ENCODE results near the gene CRY1. TPM values are rescaled to one million over a fixed set of nuclear protein-coding genes. Genes with fewer than 3 reads are reported as not detected.

The CRY1 gene
- total RNA-seq, 1 experiment from 2014 or later, result 19.4 TPM

- H3K4me1 Mint-ChIP-seq (ENCODE audit: low read depth, unreplicated experiment), result no peaks in the 10 kb centered on the region
- Histone ChIP-seq H3K4me1 (0 out of 2 replicates have a peak, but pooled peaks cover 2% of the 10 kb centered on the region), H3K27me3 (replicated peaks; ENCODE audit: control insufficient read depth, insufficient read depth, low read length) (no peaks in the 10 kb centered on the region), H3K4me3 (ENCODE audit: low read depth, low read length) (no peak overlapping the region), H3K9me3 (no peaks in the 10 kb centered on the region), H3K36me3 (ENCODE audit: control insufficient read depth, insufficient read depth, low read length) (no peaks in the 10 kb centered on the region)
- H3K9me3 Mint-ChIP-seq (ENCODE audit: unreplicated experiment), result no peaks in the 10 kb centered on the region
- BruUV-seq (replicated peaks), result no TSS peak
- CTCF ChIA-PET, result no interaction called here
- H3K36me3 Mint-ChIP-seq (ENCODE audit: insufficient read depth, unreplicated experiment), result no peaks in the 10 kb centered on the region
- H3K27me3 Mint-ChIP-seq (ENCODE audit: insufficient read depth, unreplicated experiment), result no peaks in the 10 kb centered on the region
- intact Hi-C loops (cut with micrococcal nuclease; ENCODE audit: unreplicated experiment), result no loop called here
- H3K27ac Mint-ChIP-seq (ENCODE audit: unreplicated experiment), result no peak overlapping the region
- no peak for DNase-seq
- POLR2A ChIA-PET, result no interaction called here
- no peak overlapping the region for H3K4me3 Mint-ChIP-seq (ENCODE audit: unreplicated experiment)
- TF ChIP-seq CTCF (IDR thresholded peaks at IDR 0.05; ENCODE audit: insufficient read depth in 1 of 2, low read depth in 1 of 2, low read length in 1 of 2, severe bottlenecking in 1 of 2, unreplicated experiment in 1 of 2), result no peak
Measured at GRCh38 chr12:107033758-107034739, 59.3 kb downstream of the CRY1 start.

- ChIA-PET CTCF (no interaction called here), POLR2A (no interaction called here)
- 0 out of 2 replicates have a peak, but pooled peaks cover 6% of the 10 kb centered on the region for H3K4me1 ChIP-seq
- H3K4me3 ChIP-seq (ENCODE audit: low read depth, low read length), result no peak overlapping the region
- DNase-seq, result no peak
- Mint-ChIP-seq H3K4me1 (ENCODE audit: low read depth, unreplicated experiment) (no peaks in the 10 kb centered on the region), H3K27me3 (ENCODE audit: insufficient read depth, unreplicated experiment) (no peaks in the 10 kb centered on the region), H3K4me3 (ENCODE audit: unreplicated experiment) (no peak overlapping the region), H3K27ac (ENCODE audit: unreplicated experiment) (no peak overlapping the region), H3K9me3 (ENCODE audit: unreplicated experiment) (no peaks in the 10 kb centered on the region), H3K36me3 (ENCODE audit: insufficient read depth, unreplicated experiment) (no peaks in the 10 kb centered on the region)
- intact Hi-C loops (cut with micrococcal nuclease; ENCODE audit: unreplicated experiment), result no loop called here
- no TSS peak for BruUV-seq (replicated peaks)
- no peaks in the 10 kb centered on the region for H3K36me3 ChIP-seq (ENCODE audit: control insufficient read depth, insufficient read depth, low read length)
- TF ChIP-seq CTCF (IDR thresholded peaks at IDR 0.05; ENCODE audit: insufficient read depth in 1 of 2, low read depth in 1 of 2, low read length in 1 of 2, severe bottlenecking in 1 of 2, unreplicated experiment in 1 of 2), result no peak
- H3K27me3 ChIP-seq (replicated peaks; ENCODE audit: control insufficient read depth, insufficient read depth, low read length), result no peaks in the 10 kb centered on the region
- no peaks in the 10 kb centered on the region for H3K9me3 ChIP-seq
Measured at GRCh38 chr12:107032266-107032665, 61.1 kb downstream of the CRY1 start.

- no peaks in the 10 kb centered on the region for H3K9me3 ChIP-seq
- no peaks in the 10 kb centered on the region for H3K27me3 ChIP-seq (replicated peaks; ENCODE audit: control insufficient read depth, insufficient read depth, low read length)
- DNase-seq, result no peak
- intact Hi-C loops (cut with micrococcal nuclease; ENCODE audit: unreplicated experiment), result no loop called here
- H3K4me1 ChIP-seq, result 0 out of 2 replicates have a peak, but pooled peaks cover 6% of the 10 kb centered on the region
- no TSS peak for BruUV-seq (replicated peaks)
- Mint-ChIP-seq H3K9me3 (ENCODE audit: unreplicated experiment) (no peaks in the 10 kb centered on the region), H3K4me1 (ENCODE audit: low read depth, unreplicated experiment) (peaks cover under 1% of the 10 kb centered on the region), H3K36me3 (ENCODE audit: insufficient read depth, unreplicated experiment) (no peaks in the 10 kb centered on the region), H3K4me3 (ENCODE audit: unreplicated experiment) (no peak overlapping the region), H3K27ac (ENCODE audit: unreplicated experiment) (no peak overlapping the region), H3K27me3 (ENCODE audit: insufficient read depth, unreplicated experiment) (no peaks in the 10 kb centered on the region)
- no peak overlapping the region for H3K4me3 ChIP-seq (ENCODE audit: low read depth, low read length)
- TF ChIP-seq CTCF (IDR thresholded peaks at IDR 0.05; ENCODE audit: insufficient read depth in 1 of 2, low read depth in 1 of 2, low read length in 1 of 2, severe bottlenecking in 1 of 2, unreplicated experiment in 1 of 2), result no peak
- POLR2A ChIA-PET, result interaction anchor here (0.5 to 0.6 kb wide), 2 partner anchors 31 to 1284 kb away, joined by 4 to 5 read pairs; no protein-coding TSS in a partner anchor
- H3K36me3 ChIP-seq (ENCODE audit: control insufficient read depth, insufficient read depth, low read length), result no peaks in the 10 kb centered on the region
- CTCF ChIA-PET, result no interaction called here
Measured at GRCh38 chr12:107031061-107031460, 62.3 kb downstream of the CRY1 start.
